HG03060 (cell line): Measurements from ENCODE around the gene DOCK4.

Experiments used
- ATAC-seq: cut with Tn5 transposase; IDR thresholded peaks from one replicate; pipeline ENCODE4 v1.9.1; 2021; ENCODE audit warnings: low read depth, moderate number of reproducible peaks; ENCODE audit not compliant: unreplicated experiment

Gene DOCK4

DNA sequence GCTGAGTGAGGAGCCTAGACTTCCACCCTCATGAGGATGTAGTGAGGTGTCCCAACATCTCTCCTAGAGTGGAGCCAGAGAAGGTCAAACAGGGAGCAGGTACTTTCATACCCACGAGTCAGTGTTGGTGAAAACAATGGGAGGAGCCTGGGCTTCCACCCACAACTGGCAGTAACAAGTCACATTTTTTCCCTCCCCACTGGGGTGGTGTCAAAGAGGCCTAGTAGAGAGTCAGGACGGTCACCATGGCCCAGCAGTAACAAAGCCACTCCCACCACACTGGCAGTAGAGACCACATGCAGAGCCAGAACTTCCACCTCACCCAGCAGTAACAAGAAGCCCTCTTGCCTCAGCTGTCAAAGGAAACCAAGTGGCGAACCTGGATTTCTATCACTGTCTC lies 363.7 kb downstream of the DOCK4 start:
- no peak for ATAC-seq

DNA sequence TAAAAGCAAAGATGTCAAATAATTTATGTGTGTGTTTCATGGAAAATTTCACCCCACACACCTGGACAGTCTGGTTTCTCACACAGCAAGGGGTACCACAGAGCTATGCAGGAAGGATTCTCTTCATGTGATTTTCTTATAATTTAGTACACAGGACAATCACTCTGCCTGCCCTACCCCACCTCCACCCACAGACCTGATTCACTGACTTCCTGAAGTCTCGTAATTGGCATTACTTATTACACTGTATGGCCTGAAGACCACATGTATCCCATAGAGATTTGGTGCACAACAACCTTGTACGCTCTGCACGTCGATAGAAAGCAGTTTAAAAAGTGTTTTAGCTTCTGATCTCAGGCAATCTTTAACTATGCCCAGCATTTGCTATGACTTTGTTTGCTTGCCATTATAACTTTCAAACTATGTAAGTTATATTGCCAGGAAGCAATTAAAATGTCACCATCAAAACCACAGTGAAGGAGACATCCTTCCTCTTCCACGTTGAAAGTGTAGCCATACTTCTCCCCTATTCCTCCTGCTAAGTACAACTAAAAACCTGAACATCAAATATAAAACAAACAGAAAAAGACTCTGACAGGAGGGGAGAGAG lies 364.5 kb downstream of the DOCK4 start:
- ATAC-seq, result no peak

DNA sequence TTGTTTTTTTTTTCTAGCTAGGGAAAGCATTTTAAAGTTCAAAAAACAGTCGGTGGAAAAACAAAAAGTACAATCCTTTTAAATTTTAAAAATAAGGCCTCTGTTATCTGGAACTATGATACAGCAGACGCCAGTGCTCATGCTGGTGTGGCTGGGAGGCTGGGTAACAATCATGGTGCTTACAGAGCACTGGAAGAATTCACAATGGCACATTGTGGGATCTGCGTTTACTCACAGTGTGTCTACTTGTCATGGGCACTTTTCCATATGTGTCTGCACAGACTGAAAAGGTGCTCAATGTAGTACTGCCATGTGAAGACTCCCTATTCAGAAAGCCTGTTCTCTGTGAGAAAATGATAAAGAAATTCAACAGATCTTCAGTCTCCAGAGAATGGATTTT lies 365.7 kb downstream of the DOCK4 start:
- no peak for ATAC-seq

DNA sequence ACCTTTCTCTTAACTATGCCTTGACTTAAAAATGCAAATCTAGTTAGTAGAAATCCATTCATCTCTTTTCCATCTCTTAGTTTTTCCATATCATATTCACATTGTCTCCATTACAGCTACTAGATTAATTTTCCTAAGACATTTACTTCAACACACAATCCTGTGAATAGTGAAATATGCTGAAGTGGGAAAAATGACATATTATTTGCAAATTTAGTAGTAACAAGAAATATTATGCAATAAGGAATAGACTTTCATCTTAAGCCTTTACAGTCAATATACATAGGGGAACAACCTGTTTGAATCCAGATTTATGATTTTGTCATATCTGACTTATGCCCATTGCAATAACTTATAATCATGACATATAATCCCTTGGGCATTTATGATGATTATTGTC lies 366.9 kb downstream of the DOCK4 start:
- no peak for ATAC-seq

DNA sequence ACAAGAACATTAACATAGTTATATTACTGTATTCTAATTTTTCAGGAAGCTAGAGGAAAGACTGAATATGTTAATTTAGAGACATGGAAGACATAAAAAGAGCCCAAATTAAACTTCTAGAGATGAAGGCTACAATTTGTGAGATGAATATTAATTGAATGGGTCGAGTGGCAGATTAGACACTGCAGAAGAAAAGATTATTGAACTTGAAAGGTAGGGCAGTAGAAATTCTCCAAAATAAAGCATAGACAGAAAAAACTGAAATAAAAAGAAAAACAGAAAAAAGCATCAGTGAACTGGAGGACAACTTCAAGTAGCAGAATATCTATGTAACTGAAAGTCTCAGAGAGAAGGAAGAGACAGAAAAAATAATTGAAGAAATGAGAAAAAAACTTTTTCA lies 369.6 kb downstream of the DOCK4 start:
- ATAC-seq, result no peak

DNA sequence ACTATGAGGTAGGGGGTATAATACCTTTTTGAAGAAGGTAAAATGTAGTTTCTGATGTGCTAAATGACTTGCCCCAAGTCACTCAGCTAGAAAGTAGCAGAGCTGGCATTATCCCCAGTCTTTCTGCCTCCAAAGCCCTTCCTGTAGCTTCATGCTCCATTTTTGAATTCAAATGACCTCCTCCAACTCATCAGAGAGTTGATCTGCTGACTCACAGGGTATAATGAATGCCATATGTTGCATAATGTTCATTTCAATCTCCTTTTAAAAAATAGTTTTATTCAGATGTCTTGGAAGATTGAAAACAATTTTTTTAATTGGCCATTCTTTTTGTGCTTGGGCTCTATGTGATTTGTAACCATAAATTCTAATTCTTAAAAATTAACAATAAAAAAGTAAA lies 371.1 kb downstream of the DOCK4 start:
- no peak for ATAC-seq

DNA sequence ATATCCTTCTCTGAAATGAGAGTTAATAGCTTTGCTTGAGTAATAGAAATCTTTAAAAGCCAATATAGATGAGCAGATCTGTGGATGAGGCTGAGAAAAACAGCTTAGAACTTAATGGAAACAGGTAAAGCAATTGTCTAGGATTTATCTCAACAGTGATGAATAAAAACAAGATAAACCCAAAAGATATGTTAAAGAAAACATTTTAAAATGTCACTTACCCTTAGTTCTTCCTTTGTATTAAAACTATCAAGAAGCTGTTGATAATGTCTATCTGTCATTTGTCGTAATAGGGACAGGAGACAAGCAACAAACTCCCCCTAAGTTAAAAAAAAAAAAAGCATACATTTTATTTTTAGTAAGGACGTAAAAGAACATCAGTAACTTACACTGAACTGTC lies 371.8 kb downstream of the DOCK4 start:
- no peak for ATAC-seq

DNA sequence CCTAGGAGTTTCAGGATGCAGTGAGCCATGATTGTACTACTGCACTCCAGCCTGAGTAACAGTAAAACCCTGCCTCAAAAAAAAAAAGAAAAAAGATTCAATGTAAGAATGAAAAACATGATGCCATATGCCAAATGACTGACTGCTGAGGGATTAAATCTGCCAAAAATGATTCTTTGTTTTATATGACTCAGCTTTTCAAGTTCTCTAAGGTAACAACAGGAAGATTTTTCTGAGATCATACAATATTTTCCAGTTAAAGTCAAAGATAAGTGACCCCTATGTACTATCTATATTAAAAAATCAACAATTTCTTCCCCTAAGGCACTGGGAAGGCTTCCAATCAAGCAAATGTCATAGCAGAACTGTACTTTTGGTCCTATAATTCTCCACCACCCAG lies 372.7 kb downstream of the DOCK4 start:
- no peak for ATAC-seq

DNA sequence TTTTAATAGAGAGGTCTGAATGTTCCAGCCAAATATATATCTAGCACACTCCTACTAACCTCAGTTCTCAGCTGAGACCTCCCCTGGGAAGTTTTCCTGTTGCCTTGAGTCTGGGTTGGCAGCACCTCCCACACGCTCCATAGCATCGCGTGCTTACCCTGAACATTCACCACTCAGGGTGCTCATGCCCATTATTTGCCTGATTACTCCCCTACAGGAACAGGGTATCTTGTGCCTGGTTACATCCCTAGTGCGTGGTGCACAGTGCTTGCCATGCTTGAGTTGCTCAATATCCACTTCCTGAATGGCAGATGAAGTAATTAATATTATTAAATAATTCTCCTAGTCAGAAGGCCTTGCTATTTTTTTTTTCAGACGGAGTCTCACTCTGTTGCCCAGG lies 374.0 kb downstream of the DOCK4 start:
- no peak for ATAC-seq

DNA sequence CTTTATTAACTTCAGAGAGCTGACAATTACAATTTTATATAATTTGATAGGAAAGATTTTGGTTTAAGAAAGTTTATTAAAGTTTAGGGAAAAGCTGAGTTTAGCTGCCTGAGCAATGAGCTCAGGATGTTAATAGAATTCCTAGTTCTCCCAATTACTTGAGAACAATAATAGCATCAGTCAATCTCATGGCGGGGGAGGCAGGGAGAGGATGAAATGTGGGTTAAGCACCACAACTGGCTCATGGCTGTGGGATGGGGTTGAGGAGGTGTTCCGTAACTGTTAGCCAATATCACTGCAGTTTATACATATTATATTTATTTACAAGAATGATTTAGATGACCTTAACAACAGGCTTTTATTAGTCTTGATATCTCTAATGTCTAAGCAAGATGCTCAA lies 377.0 kb downstream of the DOCK4 start:
- ATAC-seq, result no peak

DNA sequence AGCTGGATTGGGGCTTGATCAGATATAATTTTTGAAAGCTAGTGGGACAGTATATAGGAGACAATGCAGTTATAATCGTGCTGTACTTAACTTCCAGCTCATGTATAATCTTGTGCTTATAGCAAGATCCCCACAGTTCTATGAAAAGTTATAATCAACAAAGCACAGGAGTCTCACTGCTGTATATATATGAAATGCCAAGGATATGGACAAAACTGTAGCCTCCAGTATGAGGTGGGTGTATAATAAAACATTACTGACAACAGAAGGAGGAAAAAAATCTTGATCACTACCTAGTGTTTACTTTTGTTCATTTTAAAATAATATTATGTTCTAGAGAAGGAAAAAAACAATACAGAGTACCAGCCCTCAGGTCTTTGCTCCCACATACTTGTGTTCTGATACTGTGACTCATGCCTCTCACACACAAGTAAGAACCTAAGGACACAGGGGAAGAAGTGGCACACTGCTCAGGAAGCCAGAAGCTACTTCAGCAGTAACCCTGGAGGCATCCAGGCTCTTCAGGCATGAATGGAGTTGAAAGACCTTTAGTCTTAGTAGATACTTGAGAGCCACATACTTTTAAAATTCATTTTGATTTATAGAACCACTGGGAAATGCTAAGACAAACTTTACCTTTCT lies 378.2 kb downstream of the DOCK4 start:
- no peak for ATAC-seq

DNA sequence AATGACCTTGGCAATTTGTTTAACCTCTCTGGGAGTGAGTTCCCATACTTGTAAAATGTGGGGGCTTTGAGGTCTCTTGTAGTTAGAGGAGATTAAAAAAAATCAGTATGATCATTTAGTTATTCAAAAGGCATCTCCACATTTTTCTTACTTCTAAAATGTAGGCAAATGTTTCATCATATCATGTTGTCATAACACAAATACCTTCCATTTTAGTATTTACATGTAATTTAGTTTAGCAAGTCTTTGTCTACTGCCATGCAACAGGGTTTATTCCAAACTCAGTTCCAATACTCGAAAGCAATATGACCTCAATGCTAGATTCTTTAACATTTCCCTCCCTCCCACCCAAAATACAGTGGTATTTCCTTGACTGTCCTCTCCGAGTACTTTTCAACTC lies 381.2 kb downstream of the DOCK4 start:
- ATAC-seq, result no peak

DNA sequence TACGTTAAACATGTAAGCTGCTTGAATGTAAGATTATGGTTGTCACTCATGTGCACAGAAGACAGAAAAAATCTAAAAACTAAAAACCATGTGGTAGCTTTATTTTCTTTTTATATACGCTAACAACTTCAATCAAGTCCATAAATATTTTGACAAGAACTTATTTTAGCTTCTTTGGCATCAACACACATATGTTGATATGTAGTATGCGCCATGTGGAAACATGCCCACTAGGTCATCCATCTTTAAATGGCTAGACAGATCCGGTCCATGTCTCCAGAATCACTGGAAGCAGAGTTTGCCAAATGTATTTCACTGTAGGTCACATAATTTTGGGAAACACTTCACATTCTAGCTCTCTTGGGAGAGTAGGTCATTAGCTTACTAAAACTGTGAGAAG lies 382.4 kb downstream of the DOCK4 start:
- no peak for ATAC-seq

DNA sequence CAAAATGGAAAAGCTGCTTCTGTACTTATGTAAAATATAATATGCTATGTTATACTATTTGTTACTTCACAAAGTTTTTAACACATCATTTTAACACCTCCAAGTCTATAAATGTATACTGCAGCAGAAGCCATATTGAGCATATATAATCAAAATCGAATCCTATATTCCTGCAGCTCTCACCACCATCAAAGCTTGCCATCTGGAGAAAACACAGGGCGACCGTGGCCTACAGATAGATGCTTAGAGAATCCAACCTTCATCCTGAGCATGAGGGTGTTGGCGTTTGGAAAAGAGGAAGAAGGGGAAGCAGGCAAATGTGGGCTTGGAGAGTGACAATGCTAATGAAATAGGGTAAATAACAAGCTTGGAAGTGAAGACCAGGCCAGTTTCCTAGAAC lies 385.2 kb downstream of the DOCK4 start:
- ATAC-seq, result no peak

DNA sequence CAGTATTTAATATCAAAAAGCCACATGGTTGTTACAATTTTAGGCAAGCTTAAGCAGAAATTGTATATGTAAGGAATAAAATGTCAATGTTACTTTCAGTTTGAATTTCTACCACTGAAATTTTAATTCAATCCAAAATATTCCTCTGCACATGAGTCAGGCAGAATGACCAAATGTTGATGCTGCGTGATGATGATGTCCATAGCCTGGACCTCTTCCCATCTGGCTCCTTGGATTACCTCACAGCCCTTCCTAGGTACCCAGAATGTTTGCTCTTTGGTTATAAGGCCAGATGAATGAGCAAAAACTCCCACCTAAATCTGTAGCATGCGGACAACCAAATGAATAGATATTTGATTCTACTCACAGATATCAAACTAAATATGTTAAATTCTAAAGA lies 385.6 kb downstream of the DOCK4 start:
- ATAC-seq, result no peak

DNA sequence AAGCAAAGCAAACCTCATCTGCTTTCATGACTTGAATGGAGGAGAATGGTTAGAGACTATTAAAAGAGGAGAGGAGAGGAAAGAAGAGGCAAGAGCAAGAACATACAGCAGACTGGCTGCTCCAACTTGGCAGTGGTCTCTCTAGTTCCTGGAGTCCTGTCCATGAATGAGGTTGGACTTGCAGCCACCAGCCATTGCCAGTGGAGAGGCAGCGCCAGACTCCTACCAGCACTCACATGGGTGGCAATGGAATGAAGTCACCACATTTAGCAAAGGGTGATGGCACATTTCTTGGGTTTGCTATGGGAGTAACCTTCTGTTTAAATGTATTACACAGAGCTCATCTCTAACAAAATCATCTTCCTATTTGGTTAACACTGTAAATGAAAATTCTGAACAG lies 386.1 kb downstream of the DOCK4 start:
- ATAC-seq, result no peak

DNA sequence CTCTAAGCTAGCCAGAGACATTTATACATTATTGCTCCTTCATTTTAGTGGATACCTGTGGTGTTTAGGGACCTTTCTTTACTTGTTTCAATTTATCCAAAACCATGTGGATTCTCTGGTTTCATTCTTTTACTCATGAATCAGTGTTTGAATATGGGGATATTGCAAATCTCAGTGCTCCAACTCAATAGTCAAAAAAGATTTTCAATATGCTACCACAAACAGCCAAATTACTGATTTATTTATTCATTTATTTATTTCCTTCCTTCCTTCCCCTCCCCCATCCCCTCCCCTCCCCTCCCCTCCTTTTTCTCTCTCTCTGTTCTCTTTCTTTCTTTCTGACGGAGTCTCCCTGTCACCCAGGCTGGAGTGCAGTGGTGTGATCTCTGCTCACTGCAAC lies 390.8 kb downstream of the DOCK4 start:
- no peak for ATAC-seq

DNA sequence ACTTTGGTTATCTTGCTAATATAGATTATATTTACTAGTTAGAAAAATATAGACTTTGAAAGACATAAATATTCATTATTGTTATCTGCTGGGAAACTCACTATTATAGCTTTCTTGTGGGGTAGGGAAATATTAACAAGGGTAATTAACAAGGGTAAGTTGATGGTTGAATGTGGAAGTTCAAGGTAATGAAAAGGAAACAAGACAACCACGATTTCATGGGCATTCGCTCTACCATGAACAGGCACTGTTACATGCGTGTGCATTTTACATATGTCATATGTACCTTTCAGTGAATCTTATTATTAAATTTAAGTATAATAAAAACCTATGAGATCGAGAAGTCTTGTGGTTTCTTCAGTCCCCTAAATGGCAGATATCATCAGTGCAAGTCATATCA lies 392.9 kb downstream of the DOCK4 start:
- no peak for ATAC-seq

DNA sequence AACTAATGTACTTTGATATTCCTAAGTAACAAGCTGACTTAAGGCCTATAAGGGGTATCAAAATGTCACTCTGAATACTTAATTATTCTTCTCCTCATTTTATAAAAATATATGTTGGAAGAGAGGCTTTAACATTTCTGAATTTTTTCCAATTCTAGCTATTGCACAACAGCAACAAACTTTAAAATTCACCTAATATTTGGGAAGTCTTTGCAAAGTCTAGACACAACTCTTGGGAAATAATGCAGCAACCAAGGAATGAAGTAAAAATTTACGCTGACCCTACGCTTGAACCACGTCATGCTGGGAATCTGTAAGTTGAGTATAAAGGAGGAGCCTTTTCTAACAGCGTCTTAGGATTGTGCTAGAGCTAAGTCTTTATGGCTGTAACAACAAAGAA lies 400.0 kb downstream of the DOCK4 start:
- no peak for ATAC-seq

DNA sequence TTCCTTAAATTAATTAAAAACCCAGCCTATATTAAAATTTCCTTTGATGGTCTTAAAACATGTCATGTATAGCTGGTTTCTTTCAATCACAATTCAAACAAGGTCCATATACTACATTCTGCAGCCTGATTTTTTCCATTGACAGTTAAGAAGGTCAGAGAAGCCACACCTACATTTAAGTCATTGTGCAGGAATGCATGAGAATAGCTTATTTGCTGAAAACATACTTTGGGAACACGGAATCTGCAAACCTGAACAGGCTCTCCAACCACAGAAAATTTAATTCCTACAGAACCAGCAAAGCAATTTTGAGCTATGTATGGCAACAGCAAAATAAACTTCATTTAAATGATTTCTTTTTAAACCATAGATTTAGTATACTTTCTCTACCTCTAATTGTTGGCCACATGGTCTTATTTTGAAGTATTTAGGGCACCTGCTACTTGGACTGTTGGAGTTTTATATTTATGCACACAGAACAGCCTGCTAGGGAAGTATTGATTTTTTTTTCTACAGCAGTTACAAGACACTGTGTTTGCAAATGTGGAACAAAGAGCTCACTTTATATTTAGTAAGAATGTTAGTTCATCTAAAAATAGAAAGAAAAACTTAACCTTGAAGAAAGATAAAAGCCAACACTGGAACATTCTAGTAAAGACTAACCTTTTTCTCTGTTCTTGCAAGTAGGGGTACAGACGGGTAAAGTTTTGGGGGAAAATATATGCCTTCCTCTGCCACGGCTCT lies 403.0 kb downstream of the DOCK4 start:
- no peak for ATAC-seq

DNA sequence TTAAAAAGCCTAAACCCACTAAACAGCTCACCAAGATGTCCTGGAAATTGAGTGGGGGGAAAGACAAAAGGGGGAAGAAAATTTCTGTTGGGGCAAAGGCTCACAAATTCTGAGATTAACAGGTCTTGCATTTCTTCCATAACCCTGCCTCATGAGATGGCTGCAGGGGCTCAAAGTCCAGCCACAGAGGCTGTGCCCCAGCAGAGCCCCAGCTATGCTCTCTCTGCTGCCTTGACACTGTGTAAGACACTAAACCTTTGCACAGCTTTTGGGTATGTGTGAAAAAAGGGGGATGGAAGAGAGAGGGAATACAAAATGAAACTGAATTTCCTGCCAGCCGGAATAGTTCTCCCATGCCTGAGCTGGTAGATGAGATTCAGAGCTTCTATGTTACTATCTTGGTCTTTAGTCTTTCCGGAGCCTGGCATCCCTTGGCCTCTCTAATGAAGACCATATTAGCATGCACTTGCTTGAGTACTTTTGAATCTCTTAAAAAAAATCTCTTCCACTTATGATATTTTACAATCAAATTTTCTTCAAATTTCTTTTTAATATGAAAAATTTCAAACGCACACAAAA lies 403.9 kb downstream of the DOCK4 start:
- no peak for ATAC-seq

DNA sequence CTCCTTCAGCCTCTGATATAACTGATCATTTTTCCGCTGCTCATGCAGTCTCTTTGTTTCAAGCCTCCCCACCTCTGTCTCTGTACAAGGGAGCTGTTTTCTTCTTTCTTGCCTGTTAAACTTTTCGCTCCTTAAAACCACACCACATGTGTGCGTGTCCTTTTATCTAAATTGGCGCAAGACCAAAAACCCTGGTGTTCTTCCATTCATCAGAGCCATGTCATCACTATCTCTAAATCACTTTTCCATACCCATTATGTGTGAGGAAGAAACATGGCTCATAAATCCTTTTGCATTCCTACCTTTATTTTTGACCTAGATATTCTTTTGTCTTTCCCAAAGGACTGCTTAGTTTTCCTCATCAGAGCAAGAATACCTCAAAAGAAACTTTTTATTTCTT lies 404.9 kb downstream of the DOCK4 start:
- no peak for ATAC-seq
